AG08396 (cell line): ENCODE data around the gene RACK1.

Source experiments
- DNase-seq: peaks from one replicate; pipeline ENCODE4 v3.0.0; 2012; ENCODE audit warnings: low spot score, mixed read lengths

Gene RACK1

DNA sequence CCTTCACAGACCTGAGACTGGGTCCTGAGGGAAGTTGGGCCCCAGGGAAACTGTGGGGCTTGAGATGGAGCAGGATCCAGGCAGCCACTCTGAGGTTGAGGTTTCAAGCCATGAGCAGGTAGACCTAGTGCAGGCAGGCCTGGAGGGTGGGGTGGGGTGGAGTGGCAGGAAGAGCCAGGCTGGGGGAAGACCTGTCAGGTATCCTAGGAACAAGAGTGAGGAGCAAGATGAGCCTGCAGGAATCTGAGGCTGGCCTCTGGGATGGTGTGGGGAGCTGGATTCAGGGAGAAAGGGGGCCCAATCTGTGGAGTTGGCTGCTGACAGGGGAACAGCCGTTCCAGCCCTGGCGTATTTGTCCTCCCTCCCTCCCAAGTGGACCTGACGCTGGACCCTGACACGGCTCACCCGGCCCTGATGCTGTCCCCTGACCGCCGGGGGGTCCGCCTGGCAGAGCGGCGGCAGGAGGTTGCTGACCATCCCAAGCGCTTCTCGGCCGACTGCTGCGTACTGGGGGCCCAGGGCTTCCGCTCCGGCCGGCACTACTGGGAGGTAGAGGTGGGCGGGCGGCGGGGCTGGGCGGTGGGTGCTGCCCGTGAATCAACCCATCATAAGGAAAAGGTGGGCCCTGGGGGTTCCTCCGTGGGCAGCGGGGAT is 9.8 kb downstream of the RACK1 start:
- no peak for DNase-seq

DNA sequence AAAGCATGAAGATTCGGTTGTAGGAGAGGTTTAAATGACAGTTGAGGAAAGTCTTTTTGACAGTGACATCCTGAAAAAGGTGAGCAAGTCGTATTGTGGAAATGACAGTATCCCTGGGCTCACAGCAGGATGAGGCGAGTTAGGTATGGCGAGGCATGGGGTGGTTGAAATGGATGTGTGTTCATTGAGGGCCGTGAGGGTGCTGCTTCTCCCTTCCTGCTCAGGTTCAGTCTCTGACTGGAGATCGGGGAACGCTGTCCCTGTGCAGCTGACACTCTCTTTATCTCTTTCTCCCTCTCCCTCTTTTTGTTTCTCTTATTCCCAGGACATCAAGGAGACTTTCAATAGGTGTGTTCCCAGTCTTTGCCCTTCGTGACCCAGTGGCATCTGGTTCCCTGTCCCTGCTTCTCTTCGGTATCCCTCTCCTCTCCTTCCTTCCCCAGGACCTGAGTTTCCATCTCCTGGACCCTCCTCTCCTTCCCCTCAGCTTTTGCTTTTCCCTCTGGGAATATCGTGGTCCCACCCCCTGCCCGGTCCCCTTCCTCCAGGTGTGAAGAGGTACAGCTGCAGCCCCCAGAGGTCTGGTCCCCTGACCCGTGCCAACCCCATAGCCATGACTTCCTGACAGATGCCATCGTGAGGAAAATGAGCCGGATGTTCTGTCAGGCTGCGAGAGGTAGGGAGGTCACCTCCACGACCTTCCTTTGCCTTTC is 10.5 kb downstream of the RACK1 start:
- DNase-seq = no peak

DNA sequence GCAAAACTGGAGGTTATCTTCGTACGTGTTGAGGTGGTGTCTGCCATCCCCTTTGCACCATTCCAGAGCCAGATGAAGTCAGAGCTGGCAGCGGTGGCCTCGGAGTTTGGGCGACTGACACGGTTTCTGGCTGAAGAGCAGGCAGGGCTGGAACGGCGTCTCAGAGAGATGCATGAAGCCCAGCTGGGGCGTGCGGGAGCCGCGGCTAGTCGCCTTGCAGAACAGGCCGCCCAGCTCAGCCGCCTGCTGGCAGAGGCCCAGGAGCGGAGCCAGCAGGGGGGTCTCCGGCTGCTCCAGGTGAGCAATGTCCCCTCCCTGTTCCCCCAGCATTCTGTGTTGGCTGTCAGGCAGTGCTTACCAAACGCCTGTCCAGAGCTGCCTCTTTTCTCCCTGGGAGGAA is 11.1 kb downstream of the RACK1 start:
- DNase-seq = no peak

DNA sequence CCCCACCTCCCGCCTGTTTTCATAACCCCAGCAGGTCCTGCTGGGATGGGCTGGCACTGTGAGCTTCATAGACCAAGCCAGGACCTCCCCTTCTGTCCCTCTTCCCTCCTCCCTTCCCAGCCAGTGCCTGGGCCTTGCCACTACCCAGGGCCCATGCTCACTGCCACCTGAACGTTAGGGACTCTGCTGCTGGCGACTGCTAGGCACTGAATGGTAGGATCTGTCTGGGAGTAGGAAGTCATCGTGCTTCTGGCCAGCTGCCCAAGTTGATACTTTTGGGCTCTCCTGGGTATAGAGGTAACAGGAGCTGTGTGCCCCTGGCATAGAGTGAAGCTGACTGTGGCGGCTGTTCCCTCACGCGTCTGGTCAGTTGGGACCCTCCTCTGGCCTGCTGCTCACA is 12.3 kb downstream of the RACK1 start:
- DNase-seq = no peak

DNA sequence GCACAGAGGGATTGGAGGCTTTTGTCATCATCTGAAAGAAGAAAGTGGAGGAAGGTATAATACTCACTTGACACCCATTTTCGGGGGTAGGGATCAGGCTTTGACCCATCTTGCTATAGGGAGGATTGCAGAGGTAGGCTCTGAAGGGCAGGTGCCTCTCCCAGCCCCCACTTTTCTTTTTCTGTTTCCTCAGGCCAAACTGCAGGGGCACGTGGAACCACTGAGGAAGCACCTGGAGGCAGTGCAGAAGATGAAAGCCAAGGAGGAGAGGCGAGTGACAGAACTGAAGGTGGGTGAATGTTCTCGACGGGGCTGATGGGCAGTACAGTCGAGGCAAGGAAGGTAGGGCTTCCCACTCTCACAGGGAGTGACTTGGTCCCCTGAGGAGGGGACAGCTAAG is 13.2 kb downstream of the RACK1 start:
- no peak for DNase-seq

DNA sequence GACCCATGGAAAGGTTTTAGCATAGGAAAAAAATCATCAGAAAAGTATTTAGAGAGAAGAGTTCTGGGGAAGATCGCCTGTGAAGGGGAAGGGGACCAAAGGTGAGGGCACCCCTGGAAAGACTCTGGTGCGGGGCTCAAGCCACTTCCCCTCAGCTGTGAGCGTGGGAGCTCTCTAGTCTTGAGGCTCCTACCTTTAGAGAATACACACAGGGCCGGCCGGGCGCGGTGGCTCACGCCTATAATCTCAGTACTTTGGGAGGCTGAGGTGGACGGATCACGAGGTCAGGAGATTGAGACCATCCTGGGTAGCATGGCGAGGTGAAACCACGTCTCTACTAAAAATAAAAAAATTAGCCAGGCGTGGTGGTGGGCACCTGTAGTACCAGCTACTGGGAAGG is 13.7 kb downstream of the RACK1 start:
- no peak for DNase-seq

DNA sequence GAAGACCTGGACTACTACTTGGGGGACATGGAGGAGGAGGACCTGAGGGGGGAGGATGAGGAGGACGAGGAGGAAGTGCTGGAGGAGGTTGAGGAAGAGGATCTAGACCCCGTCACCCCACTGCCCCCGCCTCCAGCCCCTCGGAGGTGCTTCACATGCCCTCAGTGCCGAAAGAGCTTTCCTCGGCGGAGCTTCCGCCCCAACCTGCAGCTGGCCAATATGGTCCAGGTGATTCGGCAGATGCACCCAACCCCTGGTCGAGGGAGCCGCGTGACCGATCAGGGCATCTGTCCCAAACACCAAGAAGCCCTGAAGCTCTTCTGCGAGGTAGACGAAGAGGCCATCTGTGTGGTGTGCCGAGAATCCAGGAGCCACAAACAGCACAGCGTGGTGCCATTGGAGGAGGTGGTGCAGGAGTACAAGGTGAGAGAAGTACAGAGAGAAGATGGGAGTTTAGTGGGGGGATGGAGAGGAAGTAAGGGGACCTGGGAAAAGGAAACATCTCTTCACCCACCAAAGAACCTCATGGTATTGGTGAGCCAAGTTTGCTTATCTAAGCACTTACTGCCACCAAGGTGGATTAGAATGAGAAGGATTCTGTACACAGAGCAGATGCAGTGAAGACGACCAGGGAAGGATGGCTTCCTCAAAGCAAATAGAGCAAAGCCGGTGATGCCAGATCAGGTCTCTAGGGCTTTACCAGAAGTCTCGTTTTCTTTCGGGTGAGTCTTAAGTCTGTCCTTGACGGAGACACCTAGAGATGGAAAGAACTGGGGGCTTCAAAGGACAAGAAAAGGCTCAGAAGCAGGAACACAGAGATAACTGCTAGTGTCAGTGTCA is 19.1 kb downstream of the RACK1 start:
- no peak for DNase-seq

DNA sequence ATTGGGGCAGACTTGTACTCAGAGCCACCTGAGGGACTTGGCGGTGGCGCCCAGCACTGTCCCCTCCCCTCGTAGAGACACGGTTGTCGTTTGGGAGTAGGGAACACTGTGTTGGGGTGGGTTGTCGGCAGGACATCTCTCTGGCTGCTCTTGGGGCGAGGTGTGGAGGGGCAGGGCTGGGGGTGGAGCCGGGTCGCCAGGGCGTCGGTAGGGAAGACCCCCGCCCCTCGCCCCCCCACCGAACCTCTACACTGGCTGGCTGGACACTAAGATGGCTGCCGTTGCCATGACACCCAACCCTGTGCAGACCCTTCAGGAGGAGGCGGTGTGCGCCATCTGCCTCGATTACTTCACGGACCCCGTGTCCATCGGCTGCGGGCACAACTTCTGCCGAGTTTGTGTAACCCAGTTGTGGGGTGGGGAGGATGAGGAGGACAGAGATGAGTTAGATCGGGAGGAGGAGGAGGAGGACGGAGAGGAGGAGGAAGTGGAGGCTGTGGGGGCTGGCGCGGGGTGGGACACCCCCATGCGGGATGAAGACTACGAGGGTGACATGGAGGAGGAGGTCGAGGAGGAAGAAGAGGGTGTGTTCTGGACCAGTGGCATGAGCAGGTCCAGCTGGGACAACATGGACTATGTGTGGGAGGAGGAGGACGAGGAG is 19.8 kb downstream of the RACK1 start:
- DNase-seq = no peak

DNA sequence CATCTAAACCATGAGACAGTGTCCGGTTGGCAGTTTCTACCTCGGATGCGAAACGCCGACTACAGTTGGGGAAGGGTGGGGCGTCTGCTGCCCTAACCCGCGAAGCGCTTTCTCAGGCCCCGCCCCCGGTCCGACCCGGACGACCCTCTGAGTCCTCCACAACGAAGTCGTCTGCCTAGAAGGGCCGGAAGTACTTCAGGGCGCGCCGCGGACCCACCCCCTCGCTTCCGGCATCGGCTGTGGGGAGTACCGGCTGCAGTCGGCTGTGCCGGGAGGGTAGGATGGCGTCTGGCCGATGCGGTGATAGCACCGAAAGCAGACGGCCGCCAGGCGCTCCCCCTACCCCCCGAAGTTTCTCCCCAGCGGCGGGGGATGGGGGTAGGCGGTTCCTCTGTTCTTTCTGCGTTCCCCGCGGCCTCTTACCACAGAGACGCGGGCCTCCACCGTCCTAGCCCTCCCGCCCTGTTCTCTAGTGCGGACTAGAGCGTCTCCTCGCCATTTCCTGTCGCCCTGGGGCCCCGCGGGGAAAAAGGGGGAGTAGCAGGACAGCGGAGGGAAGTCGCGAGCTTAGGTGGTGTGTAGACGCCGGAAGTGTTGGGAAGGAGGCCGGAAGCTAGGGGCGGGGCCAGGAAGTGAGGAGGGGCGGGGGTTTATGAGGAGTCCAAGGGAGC is 20.5 kb downstream of the RACK1 start, which contains the start of gene TRIM41:
Gene TRIM41, plus strand, starts transcription at position 224 of the 671 bp plus-strand sequence. CDS start 719 bp downstream, outside the sequence.
- DNase-seq = peak; percentile 92

DNA sequence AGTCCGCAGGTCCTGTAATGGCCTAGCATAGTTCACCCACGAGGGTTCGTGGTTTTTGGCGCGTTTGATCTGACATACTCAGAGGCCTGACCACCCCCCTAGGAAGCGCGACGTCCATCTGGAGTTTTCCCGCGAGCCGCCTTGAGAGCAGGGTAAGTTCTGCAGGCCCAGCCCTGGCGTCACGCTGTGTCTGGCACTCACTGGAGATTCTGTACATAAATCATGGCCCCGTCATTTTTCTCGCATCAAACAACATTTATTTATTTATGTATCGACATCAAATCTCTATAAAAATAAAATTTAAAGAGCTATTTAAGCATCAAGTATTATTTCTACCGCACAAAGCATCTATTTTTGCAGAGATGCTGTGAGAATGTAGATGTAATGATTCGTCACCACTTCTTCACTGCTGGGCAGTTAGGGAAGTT is 21.1 kb downstream of the RACK1 start:
- DNase-seq = no peak

DNA sequence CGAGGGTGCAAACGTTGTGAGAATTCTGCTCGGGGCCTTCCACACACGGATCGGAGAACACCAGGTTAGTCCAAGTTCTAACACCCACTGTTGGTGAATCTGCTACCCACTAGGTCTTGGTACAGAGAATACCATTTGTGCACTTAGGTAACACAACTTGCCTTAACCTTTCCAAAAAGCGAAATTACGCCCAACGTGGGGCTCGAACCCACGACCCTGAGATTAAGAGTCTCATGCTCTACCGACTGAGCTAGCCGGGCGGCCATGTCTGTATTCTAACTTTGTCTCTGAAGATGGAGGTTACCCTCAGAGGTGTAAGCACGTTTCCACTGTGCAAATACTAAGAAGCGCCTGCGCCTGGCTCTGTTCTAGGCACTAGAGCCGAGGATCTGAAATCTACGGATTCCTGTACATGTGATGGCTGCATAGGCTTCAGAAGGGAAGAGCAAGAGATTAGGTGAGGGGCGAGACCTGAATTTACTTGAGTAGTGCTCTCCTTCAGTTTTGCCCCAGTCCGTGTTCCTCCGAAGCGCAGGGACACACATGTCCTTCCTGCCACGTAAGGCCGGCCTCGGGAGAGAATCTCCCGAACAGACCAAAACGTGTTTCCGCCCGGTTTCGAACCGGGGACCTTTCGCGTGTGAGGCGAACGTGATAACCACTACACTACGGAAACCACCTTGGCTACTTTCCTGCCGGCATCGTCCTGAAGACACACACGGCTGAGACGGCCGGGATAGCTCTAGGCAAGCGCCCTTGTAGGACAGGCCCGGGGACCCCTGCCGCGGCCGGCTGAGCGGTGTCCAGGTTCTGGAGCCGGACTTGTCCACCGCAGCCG is 21.7 kb downstream of the RACK1 start:
- peak; percentile 82 for DNase-seq

DNA sequence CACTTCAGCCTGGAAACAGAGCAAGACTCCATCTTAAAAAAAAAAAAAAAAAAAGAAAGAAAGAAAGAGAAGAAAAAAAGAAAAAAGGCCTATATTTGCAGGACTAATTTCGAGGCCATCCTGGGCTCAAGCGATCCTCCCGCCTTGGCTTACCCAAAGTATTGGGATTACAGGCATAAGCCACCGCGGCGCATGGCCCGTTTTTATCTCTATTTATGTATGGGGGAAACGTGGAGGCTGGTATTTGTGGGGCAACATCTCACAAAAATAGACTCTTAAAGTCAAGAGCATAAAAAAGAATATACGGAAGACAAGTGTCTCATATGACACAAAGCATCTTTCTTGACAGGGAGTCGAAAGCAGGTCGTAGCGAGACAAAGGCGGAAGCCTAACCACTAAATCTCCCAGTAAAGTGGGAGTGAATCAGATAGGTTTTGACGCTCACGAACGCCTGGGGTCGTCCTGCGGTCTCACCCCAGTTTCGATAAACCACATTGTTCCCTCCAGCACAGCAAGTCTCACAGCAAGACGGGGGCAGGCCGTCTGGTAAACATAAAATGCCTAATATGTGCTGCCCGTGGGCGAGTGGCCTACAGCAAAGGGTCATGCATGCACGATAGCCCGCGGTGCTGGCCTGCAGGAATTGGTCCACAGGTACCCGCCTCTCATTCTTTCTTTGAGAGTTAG is 22.5 kb downstream of the RACK1 start:
- DNase-seq = no peak

DNA sequence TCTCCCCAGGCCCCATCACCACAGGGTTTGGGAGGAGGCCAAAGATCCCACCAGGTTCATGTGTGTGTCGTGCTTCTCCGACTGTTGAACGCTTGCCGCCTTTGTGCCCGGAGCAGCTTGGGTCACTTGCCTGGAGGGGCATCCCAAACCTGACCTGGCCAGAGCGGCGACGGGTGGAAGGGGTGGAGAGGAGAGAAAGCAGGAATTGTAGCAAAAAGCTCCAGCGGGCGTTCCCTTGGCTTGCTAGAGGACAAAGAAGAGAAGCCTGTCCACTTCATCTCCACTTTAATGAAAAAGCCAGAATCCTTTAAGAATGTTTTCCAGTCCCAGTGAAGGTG is 23.6 kb downstream of the RACK1 start:
- DNase-seq = no peak

DNA sequence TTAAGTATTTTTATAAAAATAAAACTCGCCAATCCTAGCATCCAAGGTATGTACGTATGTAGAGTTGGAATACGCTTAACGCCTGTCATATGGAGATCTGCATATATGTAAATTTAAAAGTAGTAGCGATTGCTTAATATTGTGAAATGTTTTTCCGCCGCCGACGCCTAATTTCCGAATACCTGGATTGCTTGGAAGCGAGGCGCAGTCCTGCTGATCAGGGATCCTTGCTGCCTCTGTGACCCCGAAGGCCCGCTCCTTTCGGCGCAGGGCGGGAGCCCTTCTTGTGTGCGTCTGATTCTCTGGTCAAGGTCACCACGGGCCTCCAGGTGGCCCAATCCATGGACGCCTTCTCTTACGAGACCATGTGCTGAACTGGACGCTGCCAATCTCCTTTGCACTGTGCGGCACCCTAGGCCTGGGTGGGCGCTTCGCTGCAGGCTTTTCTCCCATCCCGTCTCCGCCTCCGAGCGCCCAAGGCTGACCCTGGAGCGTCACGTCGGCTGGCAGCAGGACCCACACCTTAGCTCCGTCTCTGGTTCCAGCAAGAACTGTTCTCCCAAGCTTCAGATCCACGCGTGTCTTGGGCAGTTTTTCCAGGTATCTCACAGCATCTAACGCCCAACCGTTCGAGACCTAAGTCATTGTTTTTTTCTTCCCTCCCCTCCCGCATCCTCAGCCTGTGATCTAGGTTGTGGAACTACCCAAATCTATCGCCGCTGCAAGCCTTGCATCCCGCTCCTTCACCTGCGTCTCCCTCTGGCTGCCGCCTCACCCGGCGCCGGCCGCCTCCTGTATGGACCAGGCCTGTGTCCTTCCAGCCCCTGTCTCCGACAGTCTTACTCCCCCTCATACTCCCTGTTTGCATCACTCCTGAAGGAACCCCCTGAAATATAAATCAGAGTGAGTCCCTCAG is 24.2 kb downstream of the RACK1 start:
- no peak for DNase-seq

DNA sequence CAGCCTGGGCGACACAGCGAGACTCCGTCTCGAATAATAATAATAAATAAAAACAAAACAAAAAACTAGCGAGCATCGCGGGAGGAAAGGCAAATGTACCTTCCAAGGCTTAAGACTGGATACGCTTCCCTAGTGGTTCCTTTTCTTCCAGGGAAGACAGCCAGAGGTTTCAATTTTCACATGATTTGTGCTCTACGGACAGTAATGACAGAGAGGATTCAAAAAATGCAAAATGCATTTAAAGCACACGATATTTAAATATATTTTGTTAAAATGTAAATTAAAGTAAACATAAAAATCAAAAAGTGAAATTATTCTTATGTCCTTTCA is 24.9 kb downstream of the RACK1 start:
- no peak for DNase-seq

DNA sequence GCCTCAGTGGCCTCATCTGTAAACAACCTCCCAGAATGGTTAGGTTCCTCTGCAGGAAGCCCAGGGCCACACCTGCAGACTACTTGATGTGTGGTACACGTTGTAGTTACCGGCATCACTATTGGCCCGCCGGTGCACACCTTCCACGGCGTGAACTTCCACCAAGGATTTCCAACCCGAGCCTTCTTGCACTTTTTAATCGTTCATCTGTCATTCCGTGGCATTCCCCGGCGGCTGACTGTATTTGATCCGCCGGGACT is 26.0 kb downstream of the RACK1 start:
- no peak for DNase-seq

DNA sequence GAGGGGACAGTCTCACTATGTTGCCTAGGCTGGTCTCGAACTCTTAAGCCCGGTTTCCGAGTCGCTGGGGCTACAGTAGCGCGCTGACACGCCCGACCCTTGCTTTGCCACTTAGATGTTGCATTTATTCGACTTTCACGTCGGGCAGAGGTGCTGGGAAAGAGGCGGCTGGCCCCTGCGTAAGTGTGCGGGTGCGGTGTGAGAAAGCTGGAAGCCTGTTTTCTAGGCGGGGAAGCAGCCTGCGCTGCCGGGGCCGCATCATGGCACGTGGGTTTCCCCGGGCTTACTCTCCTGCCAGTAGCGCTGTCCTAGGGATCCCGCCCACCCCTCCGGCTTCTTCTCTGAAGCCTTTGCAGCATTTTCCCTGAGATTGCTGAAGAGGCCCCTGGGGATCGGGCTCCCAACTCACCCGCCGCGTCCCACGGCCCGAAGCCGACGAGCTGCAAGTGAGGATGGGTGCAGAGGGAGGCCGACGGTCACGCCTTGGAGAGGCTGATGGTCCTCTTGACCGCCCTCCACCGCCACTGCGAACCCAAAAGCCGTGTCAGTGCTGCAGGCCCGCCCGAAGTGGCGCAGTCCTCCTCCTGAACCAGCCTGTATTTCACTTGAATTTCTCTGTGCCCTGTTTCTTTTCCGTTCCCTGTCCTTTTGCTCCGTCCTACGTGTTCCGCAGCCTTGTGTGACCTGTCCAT is 26.4 kb downstream of the RACK1 start:
- DNase-seq = no peak

DNA sequence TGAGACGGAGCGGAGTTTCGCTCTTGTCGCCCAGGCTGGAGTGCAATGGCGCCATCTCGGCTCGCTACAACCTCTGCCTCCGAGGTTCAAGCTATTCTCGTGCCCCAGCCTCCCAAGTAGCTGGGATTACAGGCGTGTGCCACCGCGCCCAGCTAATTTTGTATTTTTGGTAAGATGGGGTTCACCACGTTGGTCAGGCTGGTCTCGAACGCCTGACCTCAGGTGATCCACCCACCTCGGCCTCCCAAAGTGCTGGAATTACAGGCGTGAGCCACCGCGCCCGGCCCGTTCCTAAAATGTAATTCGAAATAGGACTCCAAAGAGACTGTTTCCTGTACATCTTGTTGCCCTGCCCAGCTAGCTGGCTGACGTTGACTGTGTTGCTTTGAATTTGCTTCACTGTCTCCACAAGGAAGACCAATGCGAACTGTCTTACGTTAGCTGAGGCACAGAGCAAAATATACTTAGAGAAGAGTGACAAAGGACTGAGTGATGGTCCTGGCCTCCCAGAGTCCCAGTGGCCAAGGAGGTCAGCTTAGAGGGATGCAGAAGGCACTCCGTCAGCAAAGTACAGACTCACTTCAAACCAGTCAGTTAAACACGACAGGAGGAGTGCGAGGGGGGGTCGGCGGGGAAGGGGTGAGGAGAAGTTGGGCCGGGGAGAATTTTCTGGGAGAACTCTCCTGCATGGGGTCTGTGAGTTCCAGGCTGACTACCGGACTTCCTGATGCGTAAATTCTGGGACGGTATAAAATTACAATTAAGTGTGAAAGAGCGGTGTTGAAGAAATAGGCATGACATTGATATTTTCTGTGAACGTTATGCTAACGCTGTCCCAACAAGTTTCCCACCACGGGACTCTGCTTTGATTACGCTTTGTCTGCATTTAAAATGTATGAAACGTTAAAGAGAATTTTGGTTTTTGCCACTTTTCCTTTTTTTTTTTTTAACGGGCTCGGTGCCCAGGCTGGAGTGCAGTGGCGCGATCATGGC is 27.4 kb downstream of the RACK1 start:
- no peak for DNase-seq
